ENCODE data around the gene ZFYVE28.
A peak's percentile ranks its signal among the peaks of the same experiment; 100 is the strongest.

- TF ChIP-seq POLR2A (IDR thresholded peaks at IDR 0.05; ENCODE audit: low read depth, low read length) (peak; percentile 74), SPI1 (IDR thresholded peaks at IDR 0.05; ENCODE audit: low read depth, low read length) (0 out of 2 replicates have a peak, but pooled peaks have one; percentile 28), POLR2AphosphoS5 (IDR thresholded peaks at IDR 0.05; ENCODE audit: low read depth, low read length) (peak; percentile 56), TAF1 (IDR thresholded peaks at IDR 0.05; ENCODE audit: low read depth, low read length) (0 out of 2 replicates have a peak, but pooled peaks have one; percentile 39), PAX5 (IDR thresholded peaks at IDR 0.05; ENCODE audit: insufficient read depth, low read length, severe bottlenecking) (no peak)
Observed at GRCh38 chr4:2262145-2262943, 156.1 kb downstream of the ZFYVE28 start.
